Nasal cavity respiratory epithelium epithelial cell of viscerocranial mucosa (primary cell): ENCODE measurements around the gene FBLN5. TPM values are rescaled to one million over a fixed set of nuclear protein-coding genes. Genes with fewer than 3 reads are reported as not detected.

Experiments
- total RNA-seq: library from RNA; depleted of rRNA; stranded (reverse); fragments of >200 nt; gene quantifications from 2 replicates; pipeline ENCODE4 v1.2.3, GENCODE V29; 2014

The FBLN5 gene, protein sequence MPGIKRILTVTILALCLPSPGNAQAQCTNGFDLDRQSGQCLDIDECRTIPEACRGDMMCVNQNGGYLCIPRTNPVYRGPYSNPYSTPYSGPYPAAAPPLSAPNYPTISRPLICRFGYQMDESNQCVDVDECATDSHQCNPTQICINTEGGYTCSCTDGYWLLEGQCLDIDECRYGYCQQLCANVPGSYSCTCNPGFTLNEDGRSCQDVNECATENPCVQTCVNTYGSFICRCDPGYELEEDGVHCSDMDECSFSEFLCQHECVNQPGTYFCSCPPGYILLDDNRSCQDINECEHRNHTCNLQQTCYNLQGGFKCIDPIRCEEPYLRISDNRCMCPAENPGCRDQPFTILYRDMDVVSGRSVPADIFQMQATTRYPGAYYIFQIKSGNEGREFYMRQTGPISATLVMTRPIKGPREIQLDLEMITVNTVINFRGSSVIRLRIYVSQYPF
- total RNA-seq: 0.28 and 0.34 TPM in 2 replicates

DNA sequence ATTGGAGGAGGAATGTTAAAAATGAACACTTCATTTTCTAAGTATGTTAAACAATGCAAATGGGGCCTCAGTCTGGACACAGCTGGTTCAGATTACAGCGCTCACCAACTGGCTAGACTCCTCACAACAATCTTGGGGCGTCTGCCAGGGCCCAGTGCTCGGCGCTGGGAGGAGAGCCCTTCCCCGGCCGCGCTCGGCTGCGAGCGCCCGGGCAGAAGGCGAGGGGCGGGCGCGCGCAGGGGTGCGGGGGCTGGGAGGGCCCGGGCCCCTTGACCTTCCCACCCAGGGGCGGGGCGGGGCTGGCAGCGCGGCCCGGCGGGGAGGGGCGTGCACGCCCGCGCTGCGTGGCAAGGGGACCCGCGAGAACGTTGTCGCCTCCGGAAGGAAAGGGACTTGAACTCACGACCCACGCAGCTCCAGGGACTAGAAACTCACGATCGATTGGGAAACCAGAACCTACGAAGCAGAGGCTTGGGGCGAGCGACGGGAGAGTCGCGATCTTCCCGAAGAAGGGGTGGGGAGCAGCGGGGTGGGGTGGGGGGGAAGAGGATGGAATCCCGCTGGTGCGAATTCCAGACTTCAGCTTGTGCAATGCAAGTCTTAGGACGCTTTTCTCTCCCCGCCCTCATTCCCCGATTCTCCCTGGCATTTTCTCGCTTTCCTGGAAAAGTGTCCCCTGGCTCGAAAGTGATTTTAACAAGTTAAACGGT, at the start of gene FBLN5:
TSS of gene FBLN5 (minus strand) at position 220 of the 710 bp plus-strand sequence. CDS start 465 bp downstream, outside the sequence.

DNA sequence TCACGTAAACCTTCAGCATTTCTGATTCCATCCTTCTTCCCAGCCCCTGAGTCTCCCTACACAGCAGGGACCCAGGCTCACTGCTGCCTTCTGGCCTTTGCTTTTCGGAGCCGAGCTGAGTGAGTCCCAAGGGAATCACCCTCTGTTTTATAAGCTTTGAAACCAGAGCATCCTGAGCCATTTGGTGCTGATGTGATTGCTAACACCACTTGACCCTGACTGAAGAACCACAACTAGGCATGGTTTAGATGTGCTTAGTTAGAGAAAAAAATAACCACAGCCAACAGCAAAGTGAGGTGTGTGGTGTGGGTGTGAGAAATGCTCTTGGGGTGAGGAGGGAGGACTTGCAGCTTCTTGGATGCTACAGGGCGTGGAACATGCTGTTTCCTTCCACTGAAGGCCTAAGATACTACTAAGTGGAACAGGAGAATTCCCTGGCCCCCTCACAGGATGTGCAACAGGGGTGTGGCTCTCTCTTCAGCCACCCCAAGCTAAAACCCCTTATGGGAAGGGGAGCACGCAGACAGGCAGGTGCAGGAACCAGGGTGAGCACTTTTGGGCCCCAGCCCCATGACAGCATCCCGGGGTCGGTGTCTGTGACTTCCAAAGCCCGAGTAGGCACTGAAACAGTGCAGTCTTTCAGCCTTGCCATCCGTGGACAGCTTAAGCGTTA, 80.0 kb downstream of the FBLN5 start, which contains the start of gene TC2N:
TSS of gene TC2N (minus strand) at position 221 of the 673 bp plus-strand sequence. CDS start 53,767 bp downstream, outside the sequence.

Other genes with a start within 250 kb of the FBLN5 start
- 1.4 and 1.8 TPM in 2 replicates for gene CATSPERB, start 215.6 kb downstream of the FBLN5 start, total RNA-seq
- 43.4 and 45.8 TPM in 2 replicates for gene TC2N, start 80.2 kb downstream of the FBLN5 start, total RNA-seq
- 29.0 and 59.7 TPM in 2 replicates for gene TRIP11, start 92.4 kb upstream of the FBLN5 start, total RNA-seq
- 24.3 and 55.9 TPM in 2 replicates for gene ATXN3, start 158.9 kb upstream of the FBLN5 start, total RNA-seq
- 79.9 and 186 TPM in 2 replicates for gene NDUFB1, start 174.0 kb upstream of the FBLN5 start, total RNA-seq
- gene CPSF2, start 174.3 kb upstream of the FBLN5 start, total RNA-seq: 59.8 and 67.9 TPM in 2 replicates